Measurements from ENCODE around the gene KCNAB3. TPM values are rescaled to one million over a fixed set of nuclear protein-coding genes. Genes with fewer than 3 reads are reported as not detected.

KCNAB3 gene
- total and polyA plus RNA-seq, 9 of the 15 experiments (the other 6 are each of a cell fraction or from before 2014, with no cell fraction given) = 0.03 to 2.5 (median 1.1) TPM

DNA sequence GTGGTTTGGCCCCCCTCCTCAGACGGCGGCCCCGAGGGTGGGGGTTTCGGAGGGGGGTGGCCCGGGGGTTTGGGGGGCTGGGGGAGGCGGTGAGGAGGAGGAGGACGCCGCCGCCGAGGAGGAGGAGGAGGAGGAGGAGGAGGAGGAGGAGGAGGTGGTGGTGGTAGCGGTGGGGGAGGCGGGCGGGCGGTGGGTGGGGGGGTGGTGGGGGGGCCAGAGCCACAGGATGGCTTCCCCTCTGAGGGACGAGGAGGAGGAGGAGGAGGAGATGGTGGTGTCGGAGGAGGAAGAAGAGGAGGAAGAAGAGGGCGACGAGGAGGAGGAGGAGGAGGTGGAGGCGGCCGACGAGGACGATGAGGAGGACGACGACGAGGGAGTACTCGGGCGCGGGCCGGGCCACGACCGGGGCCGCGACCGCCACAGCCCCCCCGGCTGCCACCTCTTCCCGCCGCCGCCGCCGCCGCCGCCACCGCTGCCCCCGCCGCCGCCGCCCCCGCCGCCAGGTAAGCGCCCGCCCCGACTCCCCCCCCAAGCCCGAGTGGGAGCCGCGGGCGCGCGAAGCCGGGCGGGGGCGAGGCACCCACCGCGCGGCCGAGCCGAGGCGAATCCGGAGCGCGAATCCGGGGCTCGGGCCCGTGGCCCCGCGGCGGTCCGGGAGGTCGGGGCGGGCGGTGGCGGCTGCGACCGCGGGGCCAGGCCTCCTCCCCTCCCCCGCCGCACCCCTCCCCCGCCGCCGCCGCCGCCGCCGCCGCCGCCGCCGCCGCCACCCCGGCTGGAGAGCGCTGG is 44.9 kb downstream of the KCNAB3 start (continued):
- TF ChIP-seq ZBTB40 (IDR thresholded peaks at IDR 0.05) (no peak), ZBTB40 (CRISPR knock-in tag; IDR thresholded peaks at IDR 0.05) (no peak), ZNF699 (CRISPR knock-in tag; IDR thresholded peaks at IDR 0.05; ENCODE audit: insufficient replicate concordance) (no peak), CTBP1 (IDR thresholded peaks at IDR 0.05; ENCODE audit: borderline replicate concordance) (no peak), ZNF174 (CRISPR knock-in tag; IDR thresholded peaks at IDR 0.05) (no peak), PHB2 (IDR thresholded peaks at IDR 0.05; ENCODE audit: low read depth) (no peak), STAG1 (CRISPR knock-in tag; IDR thresholded peaks at IDR 0.05; ENCODE audit: borderline replicate concordance) (no peak), ZNF639 (CRISPR knock-in tag; conservative IDR thresholded peaks at IDR 0.05 in 1 of 2, IDR thresholded peaks at IDR 0.05 in 1 of 2) (0 out of 4 replicates have a peak, but pooled peaks of 1 of the 2 experiments have one; percentile 83), MAX (CRISPR knock-in tag; IDR thresholded peaks at IDR 0.05) (no peak), HNRNPL (IDR thresholded peaks at IDR 0.05; ENCODE audit: low read depth, low read length) (no peak), GABPA (tag; conservative IDR thresholded peaks at IDR 0.05; ENCODE audit: low read depth) (no peak)

All from K562 (cell line).